OCI-M2 (cell line): ENCODE measurements around the gene PHLDB2.

Source experiments
- DNase-seq: peaks from one replicate; lab custom pipeline; 2025; ENCODE audit not compliant: unreplicated experiment; lab: John Stamatoyannopoulos, UW

Gene PHLDB2

DNA sequence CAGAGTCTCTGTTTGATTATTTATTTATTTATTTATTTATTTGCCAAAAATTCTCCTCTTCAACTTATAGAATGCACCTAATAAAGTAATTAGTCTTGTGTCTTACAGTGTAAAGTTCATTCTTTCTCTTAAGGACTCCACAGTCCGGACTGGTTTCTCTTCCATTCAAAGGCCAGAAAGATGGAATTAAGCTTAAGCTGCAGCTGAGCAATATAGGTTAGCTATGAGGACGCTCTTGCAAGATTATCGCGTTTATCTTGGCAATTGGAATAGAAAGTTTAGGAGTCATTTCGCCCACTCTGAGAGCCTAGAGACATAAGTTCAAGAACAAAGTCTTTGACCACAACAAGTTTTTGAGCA is 154.7 kb downstream of the PHLDB2 start:
- DNase-seq, result no peak

DNA sequence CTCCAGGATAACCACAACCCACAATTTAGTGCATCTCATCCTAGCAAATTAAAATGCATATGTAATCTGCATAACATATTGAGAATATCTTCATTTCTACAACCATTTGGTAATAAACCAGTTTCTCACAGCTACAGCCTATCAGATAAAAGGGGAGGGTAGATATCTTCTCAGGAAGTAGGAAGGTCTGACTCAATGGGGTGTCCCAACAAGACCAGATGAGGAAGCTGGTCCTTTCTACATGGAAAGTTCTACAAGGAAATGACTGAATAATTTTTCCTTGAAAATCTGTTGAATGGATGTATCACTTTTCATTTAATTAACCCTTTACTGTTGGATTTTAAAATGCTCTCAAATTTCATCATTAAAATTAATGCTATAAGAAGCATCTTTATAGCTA is 158.0 kb downstream of the PHLDB2 start:
- no peak for DNase-seq

DNA sequence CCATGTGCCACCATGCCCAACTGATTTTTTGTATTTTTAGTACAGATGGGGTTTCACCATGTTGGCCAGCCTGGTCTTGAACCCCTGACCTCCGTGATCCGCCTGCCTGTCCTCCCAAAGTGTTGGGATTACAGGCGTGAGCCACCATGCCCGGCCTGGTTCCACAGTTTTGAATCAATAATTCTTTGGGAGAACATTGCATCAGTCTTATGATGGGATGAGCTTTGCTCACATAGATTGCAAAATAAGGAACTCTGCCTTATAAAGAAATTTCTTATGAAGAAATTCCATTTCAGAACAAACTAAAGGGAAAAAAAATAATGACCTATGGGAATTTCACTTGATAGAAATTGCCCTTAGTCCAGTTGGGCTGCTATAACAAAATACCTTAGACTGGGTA is 159.6 kb downstream of the PHLDB2 start:
- DNase-seq, result no peak

DNA sequence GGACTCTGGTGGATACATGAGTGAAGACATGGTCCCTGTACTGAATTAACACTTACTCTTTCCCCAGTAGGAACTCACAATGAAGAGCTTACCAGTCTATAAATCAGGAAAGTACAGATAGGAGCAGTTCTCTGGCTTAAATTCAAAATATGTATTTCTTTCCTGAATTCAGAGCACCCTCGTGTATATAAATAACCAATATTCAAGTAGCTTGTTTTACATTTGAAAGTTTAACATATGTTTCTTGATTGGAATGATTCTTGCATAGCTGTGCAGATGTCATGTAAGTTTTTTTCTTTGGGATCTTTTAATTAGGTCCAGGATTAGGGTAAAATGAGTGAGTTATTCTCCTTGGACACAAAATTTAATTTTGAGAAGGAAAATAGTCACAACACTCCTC is 160.7 kb downstream of the PHLDB2 start:
- DNase-seq, result no peak

DNA sequence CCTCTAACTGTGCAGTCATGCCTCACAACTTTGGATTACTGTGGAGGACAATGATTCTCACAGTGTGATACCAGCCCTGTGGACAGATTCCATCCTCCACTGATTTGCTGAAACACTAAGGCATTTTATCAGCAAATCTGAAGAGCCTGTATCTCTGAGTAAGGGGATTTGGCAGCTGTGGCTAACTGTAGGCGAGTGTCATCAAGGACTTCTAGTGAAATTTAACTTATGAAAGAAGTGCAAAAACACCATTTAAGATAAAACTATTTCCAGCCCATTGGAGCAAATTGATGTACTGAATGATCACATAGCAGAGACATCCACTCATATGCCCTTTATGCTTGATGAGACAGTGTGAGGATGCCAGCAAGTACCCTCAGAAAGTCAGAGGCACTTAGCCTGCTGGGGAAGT is 161.6 kb downstream of the PHLDB2 start:
- DNase-seq, result no peak
